Activated gamma-delta T cell treated with anti-CD3 and anti-CD28 coated beads, Interleukin-2, amount 50 U/mL, for 16 hours (primary cell): Measurements from ENCODE around the gene ZNF324.
A peak's percentile ranks its signal among the peaks of the same experiment; 100 is the strongest.
"Not testable (repeated sequence)": the region's sequence is repeated elsewhere in the genome, so short reads cannot be mapped to it uniquely, and the experiment has no call there.

ENCODE experiments used
- DNase-seq: peaks from one replicate; pipeline ENCODE4 v3.0.0-alpha.2; 2020; ENCODE audit warnings: low read depth

Gene ZNF324

DNA sequence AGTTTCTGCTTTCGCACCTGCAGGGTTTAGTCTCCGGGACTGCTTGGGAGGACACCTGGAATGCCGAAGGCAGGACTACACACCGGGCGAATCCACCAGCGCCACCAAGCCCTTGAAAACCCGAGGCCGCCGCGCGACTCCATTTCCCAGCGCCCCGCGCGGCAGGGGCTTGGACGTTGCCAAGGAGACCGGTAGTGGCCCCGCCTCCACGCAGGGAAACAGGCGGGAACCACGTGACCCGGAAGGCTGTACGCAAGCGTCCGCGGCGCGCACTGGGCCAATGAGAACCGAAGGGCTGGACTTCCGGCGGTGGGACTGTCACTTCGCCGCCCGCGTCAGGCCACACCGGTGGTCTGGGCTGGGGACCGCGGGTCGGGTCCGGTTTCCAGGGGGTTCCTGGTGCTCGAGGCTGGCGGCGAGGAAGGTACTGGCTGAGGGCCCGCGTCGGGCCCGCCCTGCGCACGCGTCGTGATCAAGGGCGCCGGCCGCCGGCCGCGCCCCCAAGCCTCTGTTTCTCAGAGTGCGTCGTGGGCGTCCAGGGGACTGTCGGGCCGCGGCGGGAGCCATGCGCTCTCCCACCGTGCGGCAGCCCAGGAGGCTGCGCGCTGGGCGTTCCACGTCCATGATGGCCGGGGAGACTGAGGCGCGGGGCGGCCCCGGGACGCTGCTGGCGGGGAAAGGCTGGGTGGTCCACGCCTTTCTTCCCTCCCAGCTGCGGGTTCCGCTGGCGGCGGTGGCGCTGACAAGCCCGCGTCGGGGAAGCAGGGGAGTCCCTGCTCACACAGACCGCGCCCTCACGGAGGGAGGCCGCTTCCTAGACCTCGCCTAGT lies at the start of gene ZNF324:
ZNF324 (plus strand) TSS at position 321 of the 830 bp plus-strand sequence. CDS start 2,106 bp downstream, outside the sequence.
- DNase-seq, result peak; percentile 98

DNA sequence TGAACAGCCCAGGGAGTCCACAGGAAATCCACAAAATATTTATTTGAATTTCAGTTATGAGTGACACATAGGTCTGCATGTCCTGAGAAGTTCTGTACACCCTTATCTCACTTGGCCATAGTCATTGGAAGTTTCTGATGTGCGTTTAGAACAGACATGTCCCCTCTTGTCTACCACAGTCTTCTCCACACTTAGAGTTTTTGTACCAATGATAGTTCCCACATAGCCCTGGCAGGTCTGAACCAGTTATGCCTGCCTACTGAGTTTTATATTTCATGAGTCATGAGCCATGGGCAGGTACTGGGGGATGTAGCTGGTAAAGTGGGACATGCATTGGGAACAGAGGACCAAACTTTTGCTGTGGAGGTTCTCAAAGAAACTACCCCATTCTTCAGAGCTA lies 38.3 kb upstream of the ZNF324 start:
- no peak for DNase-seq

DNA sequence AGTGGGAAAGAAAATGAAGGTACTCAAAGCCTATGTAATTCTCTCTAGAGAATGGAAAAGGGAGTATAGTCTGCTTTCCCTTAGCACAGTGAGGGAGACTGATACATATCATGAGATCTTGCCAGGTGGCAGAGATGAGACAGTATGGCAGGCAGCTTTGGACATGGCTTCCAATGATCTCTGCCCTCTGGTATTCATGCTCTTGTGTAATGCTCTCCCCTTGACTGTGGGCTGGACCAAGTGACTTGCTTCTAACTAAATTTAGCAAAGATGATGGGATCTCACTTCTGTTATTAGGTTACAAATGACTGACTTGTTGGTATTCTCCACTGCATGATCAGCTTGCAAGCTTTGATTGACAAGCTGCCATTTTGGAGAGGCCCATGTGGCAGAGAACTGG lies 37.1 kb upstream of the ZNF324 start:
- DNase-seq, result no peak

DNA sequence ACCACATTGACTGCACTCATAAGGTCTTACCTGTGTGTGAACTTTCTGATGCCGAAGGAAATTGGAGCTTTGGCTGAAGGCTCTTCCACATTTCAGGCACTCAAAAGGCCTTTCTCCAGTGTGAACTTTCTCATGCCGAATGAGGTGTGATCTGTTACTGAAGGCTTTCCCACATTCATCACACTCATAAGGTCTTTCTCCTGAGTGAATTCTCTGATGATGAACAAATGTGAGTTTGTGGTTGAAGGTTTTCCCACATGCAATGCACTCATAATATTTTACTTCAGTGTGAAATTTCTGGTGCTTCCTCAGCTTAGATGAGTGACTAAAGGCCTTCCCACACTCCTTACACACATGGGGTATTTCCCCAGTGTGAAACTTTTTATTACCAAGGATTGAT lies 32.7 kb upstream of the ZNF324 start:
- DNase-seq, result no peak

DNA sequence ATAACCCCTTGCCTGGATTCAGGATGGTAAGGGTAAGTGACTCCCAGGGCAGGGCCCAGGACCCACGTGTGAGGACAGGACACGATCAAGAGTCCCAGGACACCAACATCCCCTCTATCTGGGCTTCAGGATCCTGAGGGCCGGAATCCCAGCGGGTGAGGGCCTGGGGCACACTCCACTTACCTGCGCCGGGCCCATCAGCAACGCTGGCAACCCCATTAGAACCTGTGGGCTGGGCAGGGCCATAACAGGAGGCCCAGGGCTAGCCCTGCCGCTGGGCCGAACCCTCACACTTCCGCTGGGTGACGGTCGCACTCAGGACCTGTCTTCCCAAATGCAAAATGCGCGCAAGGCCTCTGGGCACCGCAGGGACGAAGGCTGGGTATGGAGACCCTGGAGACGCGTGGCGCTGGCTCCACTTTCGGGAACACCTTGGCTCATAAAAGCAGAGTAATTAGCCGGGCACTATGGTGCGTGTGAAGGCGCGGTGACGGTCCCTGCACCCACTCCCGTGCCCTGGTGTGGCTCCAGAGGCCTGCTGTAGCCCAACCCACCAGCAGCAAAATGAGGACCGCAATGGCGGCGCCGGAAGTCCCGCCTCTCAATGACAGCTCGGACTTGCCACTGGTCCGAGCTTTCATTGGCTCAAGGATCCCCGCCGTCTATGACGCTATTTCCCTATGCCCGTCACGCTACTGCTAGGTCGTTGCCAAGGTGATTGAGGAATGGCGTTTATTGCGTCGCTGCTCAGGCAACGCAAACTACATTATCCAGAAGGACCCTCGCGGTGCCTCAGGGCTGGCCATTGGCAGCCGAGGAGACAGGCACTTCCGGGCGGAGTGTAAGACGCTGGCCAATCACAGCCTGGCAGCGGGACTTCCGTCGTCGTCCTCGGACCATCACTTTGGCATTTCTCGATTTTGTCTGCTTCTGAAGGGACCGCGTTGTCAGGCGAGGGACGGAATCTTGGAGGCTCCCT lies 27.0 kb upstream of the ZNF324 start, which contains the start of gene ZNF132:
ZNF132 (minus strand) TSS at position 578 of the 979 bp plus-strand sequence; CDS start at position 246, 332 bp downstream.
- DNase-seq, result peak; percentile 91

DNA sequence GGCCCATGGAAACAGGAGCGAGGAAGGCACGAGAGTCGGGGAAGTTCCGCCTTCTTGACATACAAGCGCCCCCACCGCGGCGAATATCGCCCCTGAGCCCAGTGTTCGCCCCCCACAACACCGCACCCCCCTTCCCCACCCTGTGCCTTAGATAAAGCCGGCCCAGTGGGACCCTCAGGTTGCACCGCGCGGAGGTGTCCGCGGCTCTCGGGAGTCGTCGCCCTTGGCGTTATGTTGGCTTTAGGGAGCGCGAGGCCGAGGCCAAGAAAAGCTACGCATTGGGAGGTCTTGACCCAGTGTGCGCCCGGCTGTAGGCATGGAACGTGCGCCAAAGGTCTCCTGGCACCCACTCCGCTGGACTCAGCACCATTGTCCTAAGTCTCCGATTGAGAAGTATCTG lies 26.3 kb upstream of the ZNF324 start:
- DNase-seq, result no peak

DNA sequence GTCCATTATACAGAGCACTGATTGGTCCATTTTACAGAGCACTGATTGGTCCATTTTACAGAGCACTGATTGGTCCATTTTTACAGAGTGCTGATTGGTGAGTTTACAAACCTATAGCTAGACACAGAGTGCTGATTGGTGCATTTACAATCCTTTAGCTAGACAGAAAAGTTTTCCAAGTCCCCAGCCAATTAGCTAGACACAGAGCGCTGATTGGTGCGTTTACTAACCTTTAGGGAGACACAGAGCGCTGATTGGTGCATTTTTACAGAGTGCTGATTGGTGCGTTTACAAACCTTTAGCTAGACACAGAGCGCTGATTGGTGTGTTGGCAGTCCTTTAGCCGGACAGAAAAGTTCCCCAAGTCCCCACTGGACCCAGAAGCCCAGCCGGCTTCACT lies 23.9 kb upstream of the ZNF324 start:
- not testable (repeated sequence) for DNase-seq

DNA sequence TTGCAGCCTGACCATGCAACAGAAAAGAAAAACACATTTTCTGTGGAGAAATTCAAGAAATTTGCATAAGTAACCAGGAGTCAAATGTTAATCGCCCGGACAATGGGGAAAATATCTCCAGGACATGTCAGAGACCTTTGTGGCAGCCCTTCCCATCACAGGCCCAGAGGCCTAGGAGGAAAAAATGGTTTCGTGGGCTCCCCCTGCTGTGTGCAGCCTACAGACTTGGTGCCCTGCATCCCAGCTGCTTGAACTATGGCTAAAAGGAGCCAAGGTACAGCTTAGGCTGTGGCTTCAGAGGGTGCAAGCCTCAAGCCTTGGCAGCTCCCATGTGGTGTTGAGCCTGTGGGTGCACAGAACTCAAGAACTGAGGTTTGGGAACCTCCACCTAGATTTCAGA lies 18.0 kb upstream of the ZNF324 start:
- DNase-seq, result not testable (repeated sequence)

DNA sequence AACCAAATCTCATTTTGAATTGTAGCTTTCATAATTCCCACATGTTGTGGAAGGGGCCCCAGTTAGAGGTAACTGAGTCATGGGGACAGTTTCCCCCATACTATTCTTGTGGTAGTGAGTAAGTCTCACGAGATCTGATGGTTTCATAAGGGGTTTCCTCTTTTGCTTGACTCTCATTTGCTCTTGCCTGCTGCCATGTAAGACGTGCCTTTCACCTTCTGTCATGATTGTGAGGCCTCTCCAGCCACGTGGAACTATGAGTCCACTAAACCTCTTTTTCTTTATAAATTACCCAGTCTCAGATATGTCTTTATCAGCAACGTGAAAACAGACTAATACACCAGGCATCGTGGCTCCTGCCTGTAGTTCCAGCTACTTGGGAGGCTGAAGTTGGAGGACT lies 16.9 kb upstream of the ZNF324 start:
- not testable (repeated sequence) for DNase-seq

DNA sequence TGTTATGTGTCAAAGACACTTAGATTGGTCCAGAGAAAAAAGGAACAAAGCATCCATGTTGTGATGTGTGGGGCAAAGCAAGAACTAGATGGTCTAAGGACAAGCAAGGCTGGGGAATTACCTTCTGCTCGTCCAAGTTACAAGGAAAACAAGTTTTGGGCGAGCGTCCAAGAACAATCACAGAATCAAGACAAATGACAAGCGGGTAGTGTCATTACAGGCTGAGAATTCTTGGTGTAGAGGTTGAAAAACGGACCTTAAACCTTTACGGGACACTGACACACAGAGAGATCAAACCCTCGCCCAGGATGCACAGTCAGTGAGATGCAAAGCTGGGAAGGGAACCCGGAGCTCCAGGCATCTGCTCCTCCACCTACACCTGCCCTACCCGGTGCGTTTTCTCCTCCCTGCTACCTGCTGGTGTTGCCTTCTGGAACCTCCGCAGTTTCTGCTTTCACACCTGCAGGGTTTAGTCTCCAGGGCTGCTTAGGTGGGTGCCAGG lies 16.0 kb upstream of the ZNF324 start:
- DNase-seq, result no peak

DNA sequence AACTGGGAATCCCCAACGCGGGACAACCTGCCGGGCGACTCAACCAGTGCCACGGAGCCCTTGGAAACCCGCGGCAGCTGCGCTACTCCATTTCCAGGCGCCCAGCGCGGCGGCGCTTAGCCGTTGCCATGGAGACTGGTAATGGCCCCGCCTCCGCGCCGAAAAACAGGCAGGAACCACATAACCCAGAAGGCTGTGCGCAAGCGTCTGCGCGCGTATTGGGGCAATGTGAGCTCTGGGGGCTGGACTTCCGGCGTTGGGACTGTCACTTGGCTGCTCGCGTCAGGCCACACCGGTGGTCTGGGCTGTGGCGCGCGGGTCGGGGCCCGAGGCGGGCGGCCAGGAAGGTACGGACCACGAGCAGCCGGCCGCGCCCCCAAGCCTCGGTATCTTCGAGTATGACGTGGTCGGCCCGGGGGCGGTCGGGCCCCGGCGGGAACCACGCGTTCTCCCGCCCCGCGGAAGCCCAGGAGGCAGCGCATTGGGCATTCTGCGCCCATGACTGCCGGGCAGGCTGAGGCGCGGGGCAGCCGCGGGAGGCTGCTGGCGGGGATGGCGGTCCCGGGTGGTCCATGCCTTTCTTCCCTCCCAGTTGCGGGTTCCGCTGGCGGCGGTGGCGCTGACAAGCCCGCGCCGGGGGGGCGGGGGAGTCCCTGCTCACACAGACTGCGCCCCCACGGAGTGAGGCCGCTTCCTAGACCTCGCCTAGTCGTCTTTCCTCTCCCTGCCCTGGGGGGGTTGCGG lies 15.3 kb upstream of the ZNF324 start, which contains the start of gene ZNF324B:
ZNF324B (plus strand) TSS at position 265 of the 744 bp plus-strand sequence. CDS start 2,080 bp downstream, outside the sequence.
- DNase-seq, result peak; percentile 95

DNA sequence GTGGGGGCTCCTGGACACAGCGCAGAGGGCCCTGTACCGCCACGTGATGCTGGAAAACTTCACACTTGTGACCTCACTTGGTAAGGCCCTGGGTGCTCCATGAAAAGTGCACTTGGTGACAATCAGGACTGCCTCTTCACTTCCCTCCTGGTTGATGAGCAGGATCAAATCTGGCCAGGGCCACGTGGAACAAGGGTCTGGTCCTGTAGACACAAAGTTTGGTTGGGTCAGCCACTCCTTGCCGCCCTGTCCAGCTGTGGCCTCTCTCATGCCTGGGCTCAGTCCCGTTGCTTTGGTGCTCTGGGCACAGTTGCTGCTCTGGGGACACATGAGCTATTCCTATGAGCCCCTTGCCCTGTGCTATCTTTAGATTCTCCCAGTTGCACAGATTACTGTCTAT lies 13.1 kb upstream of the ZNF324 start:
- no peak for DNase-seq

DNA sequence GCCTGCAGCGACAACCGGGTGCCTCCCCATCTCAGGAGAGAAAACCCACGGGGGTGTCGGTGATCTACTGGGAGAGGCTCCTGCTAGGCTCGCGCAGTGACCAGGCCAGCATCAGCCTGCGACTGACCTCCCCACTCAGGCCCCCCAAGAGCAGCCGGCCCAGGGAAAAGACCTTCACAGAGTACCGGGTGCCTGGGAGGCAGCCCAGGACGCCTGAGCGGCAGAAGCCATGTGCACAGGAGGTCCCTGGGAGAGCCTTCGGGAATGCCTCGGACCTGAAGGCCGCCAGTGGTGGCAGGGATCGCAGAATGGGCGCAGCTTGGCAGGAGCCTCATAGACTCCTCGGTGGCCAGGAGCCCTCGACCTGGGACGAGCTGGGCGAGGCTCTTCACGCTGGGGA lies 11.6 kb upstream of the ZNF324 start:
- no peak for DNase-seq

DNA sequence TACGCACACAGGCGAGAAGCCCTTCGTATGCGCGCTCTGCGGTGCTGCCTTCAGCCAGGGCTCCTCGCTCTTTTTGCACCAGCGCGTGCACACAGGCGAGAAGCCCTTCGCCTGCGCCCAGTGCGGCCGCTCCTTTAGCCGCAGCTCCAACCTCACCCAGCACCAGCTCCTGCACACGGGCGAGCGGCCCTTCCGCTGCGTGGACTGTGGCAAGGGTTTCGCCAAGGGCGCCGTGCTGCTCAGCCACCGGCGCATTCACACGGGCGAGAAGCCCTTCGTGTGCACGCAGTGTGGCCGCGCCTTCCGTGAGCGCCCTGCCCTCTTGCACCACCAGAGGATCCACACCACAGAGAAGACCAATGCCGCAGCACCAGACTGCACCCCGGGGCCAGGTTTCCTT lies 10.8 kb upstream of the ZNF324 start:
- DNase-seq, result no peak

DNA sequence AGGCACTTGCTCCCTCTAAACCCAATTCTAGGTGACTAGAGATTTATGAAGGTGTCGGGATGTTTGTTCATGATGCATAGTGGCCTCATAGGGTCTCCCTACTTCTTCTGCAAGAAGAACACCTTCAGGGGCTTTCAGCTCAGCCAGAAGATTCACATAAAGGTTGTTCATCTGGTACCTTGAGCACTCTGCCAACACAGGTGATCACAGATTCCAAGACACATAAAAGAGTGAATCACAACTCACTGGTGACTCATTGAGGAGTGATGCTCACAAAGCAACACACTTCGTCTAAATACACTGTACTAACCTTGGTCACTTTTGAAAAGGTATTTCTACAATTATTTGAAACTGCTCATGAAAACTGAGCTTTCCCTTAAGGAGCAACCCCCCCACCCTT lies 6.8 kb upstream of the ZNF324 start:
- DNase-seq, result no peak

DNA sequence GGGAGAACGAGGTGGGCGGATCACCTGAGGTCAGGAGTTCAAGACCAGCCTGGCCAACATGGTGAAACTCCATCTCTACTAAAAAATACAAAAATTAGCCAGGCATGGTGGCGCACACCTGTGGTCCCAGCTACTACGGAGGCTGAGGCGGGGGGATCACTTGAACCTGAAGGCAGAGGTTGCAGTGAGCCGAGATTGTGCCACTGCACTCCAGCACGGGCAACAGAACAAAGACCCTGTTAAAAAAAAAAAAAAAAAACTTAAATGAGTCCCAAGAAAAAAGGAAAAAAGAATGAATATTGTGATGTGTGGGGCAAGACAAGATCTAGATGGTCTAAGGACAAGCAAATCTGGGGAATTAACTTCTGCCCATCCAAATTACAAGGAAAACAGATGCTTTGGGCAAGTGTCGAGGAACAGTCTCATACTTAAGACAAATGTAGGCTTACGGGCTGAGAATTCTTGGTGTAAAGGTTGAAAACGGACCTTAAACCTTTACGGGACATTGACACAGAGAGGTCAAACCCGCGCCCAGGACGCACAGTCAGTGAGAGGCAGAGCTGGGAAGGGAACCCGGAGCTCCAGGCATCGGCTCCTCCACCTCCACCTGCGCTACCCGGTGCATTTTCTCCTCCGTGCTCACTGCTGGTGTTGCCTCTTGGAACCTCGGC lies 656 bp upstream of the ZNF324 start:
- no peak for DNase-seq

DNA sequence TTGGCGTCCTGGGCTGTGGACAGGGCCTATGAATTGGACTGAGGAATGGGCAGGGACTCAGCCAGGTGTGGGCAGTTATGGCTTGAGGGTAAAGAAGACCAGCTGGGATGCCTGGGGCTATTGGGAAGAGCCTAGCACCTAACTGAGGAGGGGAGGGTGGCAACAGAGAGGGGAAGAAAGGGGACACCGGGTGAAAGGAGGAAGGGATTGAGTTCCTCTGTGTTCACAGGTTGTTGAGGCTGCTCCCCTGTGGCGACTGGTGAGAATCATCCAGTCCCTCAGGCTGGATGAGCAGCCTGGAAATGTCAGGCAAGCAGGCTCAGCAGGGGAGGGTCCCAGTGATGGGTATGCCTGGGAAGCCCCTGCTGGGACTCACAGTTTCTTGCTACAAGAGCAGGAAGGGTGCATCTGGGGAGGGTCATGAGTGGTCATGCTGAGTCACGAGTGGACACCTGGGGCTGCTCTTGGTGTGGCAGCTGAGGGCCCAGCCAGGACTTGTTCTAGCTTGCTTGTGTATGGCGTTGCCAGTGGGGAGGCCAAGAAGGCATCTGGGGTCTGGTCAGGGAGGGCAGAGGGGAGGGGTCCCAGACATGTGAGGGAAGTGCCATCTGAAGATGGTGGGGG lies 1.4 kb downstream of the ZNF324 start:
- DNase-seq, result no peak

DNA sequence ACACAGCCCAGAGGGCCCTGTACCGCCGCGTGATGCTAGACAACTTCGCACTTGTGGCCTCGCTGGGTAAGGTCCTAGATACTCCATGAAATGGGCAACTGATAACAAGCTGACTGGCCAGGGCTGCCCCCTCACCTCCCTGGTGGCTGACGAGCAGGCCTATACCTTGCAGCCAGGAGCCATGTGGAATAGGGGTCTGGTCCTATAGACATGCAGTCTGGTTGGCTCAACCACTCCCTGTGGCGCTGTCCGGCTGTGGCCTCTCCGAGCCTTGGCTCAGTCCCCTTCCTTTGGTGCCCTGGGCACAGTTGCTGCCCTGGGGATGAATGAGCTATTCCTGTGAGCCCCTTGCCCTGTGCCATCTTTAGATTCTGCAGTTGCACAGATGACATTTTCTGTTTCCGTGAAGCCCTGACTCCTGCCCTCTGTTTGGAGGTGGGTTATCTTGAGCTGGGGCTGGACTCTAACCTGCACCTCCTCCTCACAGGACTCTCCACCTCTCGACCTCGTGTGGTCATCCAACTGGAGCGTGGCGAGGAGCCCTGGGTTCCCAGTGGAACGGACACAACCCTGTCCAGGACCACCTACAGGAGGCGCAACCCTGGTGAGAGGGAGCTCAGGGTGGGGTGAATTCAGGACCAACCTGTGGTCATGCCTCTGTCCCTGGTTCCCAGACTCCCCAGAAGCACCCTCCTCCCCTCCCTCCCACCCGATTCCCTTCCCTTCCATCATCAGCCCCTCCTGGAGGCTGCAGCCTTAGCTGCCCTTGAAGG lies 2.5 kb downstream of the ZNF324 start:
- DNase-seq, result no peak

DNA sequence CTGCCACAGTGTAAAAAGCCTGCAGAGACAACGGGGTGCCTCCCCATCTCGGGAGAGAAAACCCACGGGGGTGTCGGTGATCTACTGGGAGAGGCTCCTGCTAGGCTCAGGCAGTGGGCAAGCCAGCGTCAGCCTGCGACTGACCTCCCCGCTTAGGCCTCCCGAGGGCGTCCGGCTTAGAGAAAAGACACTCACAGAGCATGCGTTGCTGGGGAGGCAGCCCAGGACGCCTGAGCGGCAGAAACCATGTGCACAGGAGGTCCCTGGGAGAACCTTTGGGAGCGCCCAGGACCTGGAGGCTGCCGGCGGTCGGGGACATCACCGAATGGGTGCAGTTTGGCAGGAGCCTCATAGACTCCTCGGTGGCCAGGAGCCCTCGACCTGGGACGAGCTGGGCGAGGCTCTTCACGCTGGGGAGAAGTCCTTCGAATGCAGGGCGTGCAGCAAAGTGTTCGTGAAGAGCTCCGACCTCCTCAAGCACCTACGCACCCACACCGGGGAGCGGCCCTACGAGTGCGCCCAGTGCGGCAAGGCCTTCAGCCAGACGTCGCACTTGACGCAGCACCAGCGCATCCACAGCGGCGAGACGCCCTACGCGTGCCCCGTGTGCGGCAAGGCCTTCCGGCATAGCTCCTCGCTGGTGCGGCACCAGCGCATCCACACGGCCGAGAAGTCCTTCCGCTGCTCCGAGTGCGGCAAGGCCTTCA lies 4.1 kb downstream of the ZNF324 start:
- DNase-seq, result not testable (repeated sequence)
